ENCODE data around the gene COL9A3.

Gene COL9A3

GRCh38 chr20:62796699-62797491 lies 20.0 kb upstream of the COL9A3 start:
- H3K4me3 ChIP-seq (ENCODE audit: low read depth, low read length), result peak overlapping the region; percentile 53

- no peak overlapping the region for H3K4me3 ChIP-seq (ENCODE audit: low read depth, low read length)
These were observed 18.9 kb upstream of the COL9A3 start for GRCh38 chr20:62797671-62798532.

GRCh38 chr20:62799036-62799435 lies 17.8 kb upstream of the COL9A3 start:
- H3K4me3 ChIP-seq (ENCODE audit: low read depth, low read length), result no peak overlapping the region

GRCh38 chr20:62799459-62799858 lies 17.4 kb upstream of the COL9A3 start:
- H3K4me3 ChIP-seq (ENCODE audit: low read depth, low read length), result no peak overlapping the region

GRCh38 chr20:62799873-62800272 lies 17.0 kb upstream of the COL9A3 start:
- H3K4me3 ChIP-seq (ENCODE audit: low read depth, low read length), result no peak overlapping the region

- no peak overlapping the region for H3K4me3 ChIP-seq (ENCODE audit: low read depth, low read length)
These were observed 16.3 kb upstream of the COL9A3 start for GRCh38 chr20:62800314-62801259.

- no peak overlapping the region for H3K4me3 ChIP-seq (ENCODE audit: low read depth, low read length)
These were observed 15.4 kb upstream of the COL9A3 start for GRCh38 chr20:62801284-62802010.

- H3K4me3 ChIP-seq (ENCODE audit: low read depth, low read length), result no peak overlapping the region
These were observed 14.7 kb upstream of the COL9A3 start for GRCh38 chr20:62802026-62802712.

GRCh38 chr20:62804021-62804626 lies 12.7 kb upstream of the COL9A3 start:
- peak overlapping the region; percentile 47 for H3K4me3 ChIP-seq (ENCODE audit: low read depth, low read length)

- H3K4me3 ChIP-seq (ENCODE audit: low read depth, low read length), result peak within 1 kb of the TSS; percentile 87
These were observed 12.2 kb upstream of the COL9A3 start, which contains the start of gene OGFR for GRCh38 chr20:62804627-62805154. OGFR (plus strand) TSS chr20:62804835; CDS start chr20:62804860, 25 bp downstream.

GRCh38 chr20:62805155-62805710 lies 11.6 kb upstream of the COL9A3 start:
- peak overlapping the region; percentile 87 for H3K4me3 ChIP-seq (ENCODE audit: low read depth, low read length)

- H3K4me3 ChIP-seq (ENCODE audit: low read depth, low read length), result peak overlapping the region; percentile 87
These were observed 11.0 kb upstream of the COL9A3 start for GRCh38 chr20:62805711-62806382.

- H3K4me3 ChIP-seq (ENCODE audit: low read depth, low read length), result no peak overlapping the region
These were observed 10.3 kb upstream of the COL9A3 start for GRCh38 chr20:62806383-62807050.

GRCh38 chr20:62807444-62808210 lies 9.2 kb upstream of the COL9A3 start:
- H3K4me3 ChIP-seq (ENCODE audit: low read depth, low read length), result no peak overlapping the region

GRCh38 chr20:62808211-62808865 lies 8.5 kb upstream of the COL9A3 start:
- no peak overlapping the region for H3K4me3 ChIP-seq (ENCODE audit: low read depth, low read length)

Measured in iPS-11a (cell line).